Astrocyte of the spinal cord (primary cell): Measurements from ENCODE around the gene EIF4E2.
A peak's percentile ranks its signal among the peaks of the same experiment; 100 is the strongest.

Source experiments
- DNase-seq: peaks from one replicate; pipeline ENCODE4 v3.0.0; 2011; ENCODE audit warnings: low read depth, low spot score
- H3K4me3 ChIP-seq: 2 replicates; pipeline ENCODE4 v1.5.1; 2011; ENCODE audit warnings: low read depth, mild to moderate bottlenecking, low read length, moderate library complexity
- CTCF ChIP-seq: IDR thresholded peaks from 2 replicates; pipeline ENCODE4 v1.5.1; 2012; ENCODE audit warnings: low read depth, mild to moderate bottlenecking, low read length, inconsistent platforms
- in situ Hi-C: cut with HindIII; loops from 2 replicates; pipeline ENCODE4 v1.10.0; 2017; ENCODE audit warnings: low sequenced_read_pairs

EIF4E2 gene

GRCh38 chr2:232520489-232520888 lies 30.0 kb upstream of the EIF4E2 start:
- H3K4me3 ChIP-seq = no peak overlapping the region
- TF ChIP-seq CTCF = no peak
- in situ Hi-C loops = no loop called here
- no peak for DNase-seq

GRCh38 chr2:232521098-232521497 lies 29.4 kb upstream of the EIF4E2 start:
- no peak for TF ChIP-seq CTCF
- in situ Hi-C loops = no loop called here
- no peak for DNase-seq
- no peak overlapping the region for H3K4me3 ChIP-seq

GRCh38 chr2:232521959-232522622 lies 28.4 kb upstream of the EIF4E2 start:
- no peak for DNase-seq

GRCh38 chr2:232522623-232523401 lies 27.7 kb upstream of the EIF4E2 start:
- no peak for TF ChIP-seq CTCF
- DNase-seq = no peak
- in situ Hi-C loops = no loop called here
- no peak overlapping the region for H3K4me3 ChIP-seq

More at GRCh38 chr2:232521959-232522622, 28.4 kb upstream of the EIF4E2 start:
- in situ Hi-C loops = no loop called here
- H3K4me3 ChIP-seq = no peak overlapping the region
- peak; percentile 58 for TF ChIP-seq CTCF

DNA sequence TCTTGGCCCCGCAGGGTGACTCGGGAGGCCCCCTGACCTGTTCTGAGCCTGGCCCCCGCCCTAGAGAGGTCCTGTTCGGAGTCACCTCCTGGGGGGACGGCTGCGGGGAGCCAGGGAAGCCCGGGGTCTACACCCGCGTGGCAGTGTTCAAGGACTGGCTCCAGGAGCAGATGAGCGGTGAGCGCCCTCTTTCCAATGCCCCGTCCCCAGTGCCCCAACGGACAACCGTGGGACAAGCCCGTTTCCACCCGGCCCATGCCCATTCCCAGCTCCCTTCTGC lies 27.1 kb upstream of the EIF4E2 start:
- no peak for TF ChIP-seq CTCF
- H3K4me3 ChIP-seq = no peak overlapping the region
- DNase-seq = no peak
- in situ Hi-C loops = no loop called here

GRCh38 chr2:232523682-232524597 lies 26.5 kb upstream of the EIF4E2 start:
- H3K4me3 ChIP-seq = no peak overlapping the region
- TF ChIP-seq CTCF = peak; percentile 35
- peak; percentile 9 for DNase-seq
- in situ Hi-C loops = no loop called here
